LNCAP (cell line): ENCODE results near the gene SLC38A7.

Source experiments
- TF ChIP-seq, protein P1 (sequence below): fragments of 450-650 bp; IDR thresholded peaks from 2 replicates; pipeline ENCODE4 v1.5.1; 2017; ENCODE audit warnings: mild to moderate bottlenecking

Gene SLC38A7

DNA sequence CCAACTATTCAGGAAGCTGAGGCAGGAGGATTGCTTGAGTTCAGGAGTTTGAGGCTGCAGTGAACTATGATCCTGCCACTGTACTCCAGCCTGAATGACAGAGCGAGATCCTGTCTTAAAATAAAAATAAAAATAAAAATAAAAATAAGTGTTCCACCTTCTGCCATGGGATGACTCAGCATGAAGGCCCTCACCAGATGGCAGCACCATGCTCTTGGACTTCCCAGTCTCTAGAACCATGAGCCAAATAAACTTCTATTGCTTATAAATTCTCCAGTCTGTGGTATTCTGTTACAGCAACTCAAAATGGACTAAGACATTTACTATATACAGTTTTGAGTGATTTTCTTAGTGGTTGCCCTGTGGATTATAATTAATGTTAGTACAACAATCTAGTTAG lies 7.9 kb upstream of the SLC38A7 start:
- TF ChIP-seq, protein P1, sequence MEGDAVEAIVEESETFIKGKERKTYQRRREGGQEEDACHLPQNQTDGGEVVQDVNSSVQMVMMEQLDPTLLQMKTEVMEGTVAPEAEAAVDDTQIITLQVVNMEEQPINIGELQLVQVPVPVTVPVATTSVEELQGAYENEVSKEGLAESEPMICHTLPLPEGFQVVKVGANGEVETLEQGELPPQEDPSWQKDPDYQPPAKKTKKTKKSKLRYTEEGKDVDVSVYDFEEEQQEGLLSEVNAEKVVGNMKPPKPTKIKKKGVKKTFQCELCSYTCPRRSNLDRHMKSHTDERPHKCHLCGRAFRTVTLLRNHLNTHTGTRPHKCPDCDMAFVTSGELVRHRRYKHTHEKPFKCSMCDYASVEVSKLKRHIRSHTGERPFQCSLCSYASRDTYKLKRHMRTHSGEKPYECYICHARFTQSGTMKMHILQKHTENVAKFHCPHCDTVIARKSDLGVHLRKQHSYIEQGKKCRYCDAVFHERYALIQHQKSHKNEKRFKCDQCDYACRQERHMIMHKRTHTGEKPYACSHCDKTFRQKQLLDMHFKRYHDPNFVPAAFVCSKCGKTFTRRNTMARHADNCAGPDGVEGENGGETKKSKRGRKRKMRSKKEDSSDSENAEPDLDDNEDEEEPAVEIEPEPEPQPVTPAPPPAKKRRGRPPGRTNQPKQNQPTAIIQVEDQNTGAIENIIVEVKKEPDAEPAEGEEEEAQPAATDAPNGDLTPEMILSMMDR, result no peak

DNA sequence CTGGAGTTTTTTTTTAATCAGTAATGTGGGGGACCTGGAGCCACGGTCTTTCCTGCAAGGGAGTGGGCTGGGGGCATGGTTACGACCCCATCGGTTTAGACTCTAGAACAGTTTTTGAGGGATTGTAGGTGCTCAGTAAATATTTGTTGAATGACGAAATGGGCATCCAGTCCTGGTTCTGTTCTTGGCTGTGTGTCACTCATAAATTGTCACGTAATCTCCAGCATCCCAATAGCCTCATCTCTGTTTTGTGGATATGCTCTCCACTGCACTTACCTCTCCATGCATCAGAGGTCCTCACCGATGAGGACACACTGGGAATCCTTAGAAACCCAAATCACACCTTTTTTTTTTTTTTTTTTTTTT lies 497 bp upstream of the SLC38A7 start:
- TF ChIP-seq, protein P1, result no peak

DNA sequence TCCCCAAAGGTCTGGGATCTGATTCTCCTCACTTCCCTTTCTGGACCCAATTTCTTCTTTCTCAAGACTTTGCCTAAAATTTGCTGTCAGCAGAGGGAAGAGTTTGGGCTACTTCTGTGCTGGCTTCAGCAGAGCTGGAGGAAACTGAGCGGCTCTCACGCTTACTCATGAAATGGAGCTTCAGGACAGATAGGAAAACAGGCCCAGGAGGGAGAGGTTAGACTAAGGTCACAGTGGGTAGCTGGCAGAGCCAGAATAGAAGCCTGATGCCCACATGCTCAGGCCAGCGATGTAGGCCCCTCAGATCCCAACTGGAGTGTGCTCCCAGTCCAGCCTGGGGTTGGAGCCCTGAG lies 593 bp downstream of the SLC38A7 start:
- TF ChIP-seq, protein P1, result no peak

DNA sequence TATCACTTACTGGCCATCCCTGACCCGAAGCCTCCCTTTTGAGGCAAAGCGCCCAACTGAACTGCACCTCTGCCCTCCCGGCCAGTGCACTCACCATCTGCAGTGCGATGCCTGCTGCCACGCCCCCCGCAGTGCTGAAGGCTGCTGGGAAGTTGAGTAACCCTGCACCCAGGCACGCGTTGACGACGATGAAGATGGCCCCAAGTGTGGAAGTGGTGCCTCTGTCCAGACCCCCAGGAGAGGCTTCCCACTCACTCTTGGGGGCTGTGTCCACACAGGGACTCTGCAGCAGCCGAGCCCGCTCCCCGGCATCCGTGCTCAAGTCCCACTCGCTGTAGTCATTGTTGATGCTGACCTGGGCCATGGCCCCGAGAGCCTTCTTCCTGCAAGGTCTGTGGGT lies 4.8 kb downstream of the SLC38A7 start:
- TF ChIP-seq, protein P1, result no peak

DNA sequence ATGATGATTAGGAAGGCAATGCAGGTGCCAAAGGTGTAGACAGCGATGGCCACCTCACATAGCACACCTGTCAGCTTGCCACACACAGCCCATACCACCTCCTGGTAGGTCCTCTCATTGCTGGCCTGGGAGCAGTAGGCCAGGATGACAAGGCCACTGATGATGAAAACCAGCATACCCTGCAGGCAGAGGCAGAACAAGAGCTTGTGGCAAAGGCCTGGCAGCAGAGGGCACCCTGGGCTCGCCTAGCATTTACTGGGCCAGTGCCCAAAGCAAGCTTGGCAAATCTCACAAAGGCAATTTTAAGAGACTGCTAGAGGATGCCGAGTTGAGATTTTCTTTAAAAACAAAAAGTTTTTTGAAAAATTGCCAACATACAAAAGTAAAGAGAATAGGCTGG lies 5.9 kb downstream of the SLC38A7 start:
- TF ChIP-seq, protein P1, result peak; percentile 87

DNA sequence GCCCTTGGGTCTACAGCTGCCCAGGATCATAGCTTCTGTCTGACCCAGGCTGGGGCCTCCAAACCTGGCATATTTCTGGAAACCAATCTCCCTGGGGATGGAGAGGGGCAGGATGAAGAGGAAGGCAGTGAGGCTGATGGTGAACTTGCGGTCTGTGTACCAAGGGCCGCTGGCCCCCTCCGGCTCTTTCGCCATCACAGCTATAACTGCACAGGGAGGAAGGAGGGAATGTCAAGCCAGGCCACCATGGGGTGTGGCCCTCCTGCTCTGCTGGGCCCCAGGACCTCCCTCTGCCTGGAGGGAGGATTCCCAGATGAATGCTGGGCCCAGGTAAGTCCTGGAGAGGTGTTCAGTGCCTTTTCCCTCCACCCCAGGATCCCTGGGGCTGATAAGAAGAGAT lies 6.3 kb downstream of the SLC38A7 start:
- TF ChIP-seq, protein P1, result no peak

DNA sequence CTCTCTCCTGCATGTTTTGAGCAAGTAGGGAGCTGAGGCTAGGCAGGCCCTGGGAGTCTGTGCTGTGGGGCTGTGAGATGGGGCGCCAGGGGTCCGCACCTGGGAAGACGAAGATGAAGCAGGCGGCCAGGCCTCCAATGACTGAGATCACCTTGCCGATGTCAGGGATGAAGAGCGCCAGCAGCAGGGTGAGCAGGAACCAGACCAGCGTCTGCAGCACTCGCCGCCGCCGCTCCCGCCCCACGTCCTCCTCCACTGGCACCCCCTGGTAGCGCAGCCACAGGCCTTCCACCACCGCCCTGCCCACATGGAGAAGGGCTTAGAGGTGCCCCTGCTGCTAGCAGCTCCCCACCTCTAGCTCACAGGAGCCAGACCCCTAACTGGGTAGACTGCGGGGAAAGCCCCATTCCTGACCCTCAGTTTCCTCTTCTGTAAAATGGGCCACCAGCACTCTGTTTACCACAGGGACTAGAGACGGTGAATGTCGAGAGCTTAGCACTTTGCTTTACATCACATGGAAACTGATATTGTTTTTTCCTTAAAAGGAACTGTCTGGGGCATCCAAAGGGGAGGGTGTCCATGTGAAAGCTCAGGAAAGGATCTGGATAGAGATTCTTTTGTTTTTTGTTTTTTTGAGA lies 13.5 kb downstream of the SLC38A7 start:
- TF ChIP-seq, protein P1, result no peak

DNA sequence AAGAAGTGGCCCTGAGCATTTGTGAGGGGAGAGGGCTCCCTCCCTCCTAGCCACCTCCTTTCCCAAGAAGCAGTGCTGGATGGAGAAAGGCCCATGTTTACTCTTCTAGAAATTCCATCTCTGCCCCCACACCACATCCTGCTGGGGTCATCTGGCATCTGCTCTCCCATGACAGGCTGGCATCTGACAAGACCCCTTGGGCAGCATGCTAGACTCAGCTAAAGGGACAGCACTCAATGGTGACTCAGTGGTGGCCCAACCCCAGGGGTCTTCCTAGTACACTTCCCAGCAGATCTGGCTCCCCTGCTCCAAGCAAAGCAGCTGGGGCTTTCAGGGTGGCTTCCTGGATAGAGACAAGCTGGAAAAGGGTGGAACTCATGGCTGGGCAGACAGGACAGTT lies 14.4 kb downstream of the SLC38A7 start:
- TF ChIP-seq, protein P1, result no peak
